ENCODE data around the gene PRR27. TPM values are rescaled to one million over a fixed set of nuclear protein-coding genes. Genes with fewer than 3 reads are reported as not detected.

PRR27 gene
- total RNA-seq, 2 experiments from 2014 or later, result not detected

Other genes starting within 250 kb of the PRR27 start
- not detected for gene CSN1S1, start 223.2 kb upstream of the PRR27 start, total RNA-seq
- gene CSN2, start 188.5 kb upstream of the PRR27 start, total RNA-seq, result not detected
- not detected for gene STATH, start 158.3 kb upstream of the PRR27 start, total RNA-seq
- not detected for gene HTN3, start 125.8 kb upstream of the PRR27 start, total RNA-seq
- not detected for gene HTN1, start 103.8 kb upstream of the PRR27 start, total RNA-seq
- not detected for gene ODAM, start 41.5 kb downstream of the PRR27 start, total RNA-seq
- gene FDCSP, start 71.9 kb downstream of the PRR27 start, total RNA-seq, result not detected
- not detected for gene CSN3, start 88.4 kb downstream of the PRR27 start, total RNA-seq
- not detected for gene CABS1, start 180.7 kb downstream of the PRR27 start, total RNA-seq
- gene SMR3A, start 206.5 kb downstream of the PRR27 start, total RNA-seq, result not detected
- not detected for gene SMR3B, start 228.9 kb downstream of the PRR27 start, total RNA-seq
- gene OPRPN, start 243.7 kb downstream of the PRR27 start, total RNA-seq, result not detected